Stimulated activated CD8-positive, alpha-beta memory T cell treated with anti-CD3 and anti-CD28 coated beads, Interleukin-7, amount 100 ng/mL, for 24 hours (primary cell): Measurements from ENCODE around the gene HACD2.

ENCODE experiments used
- DNase-seq: peaks from one replicate; pipeline ENCODE4 v3.0.0-alpha.2; 2020; ENCODE audit warnings: low read depth

The HACD2 gene

GRCh38 chr3:123571264-123571972 lies 13.4 kb downstream of the HACD2 start:
- no peak for DNase-seq

GRCh38 chr3:123568875-123569274 lies 16.0 kb downstream of the HACD2 start:
- no peak for DNase-seq

- no peak for DNase-seq
Measured at GRCh38 chr3:123568034-123568433, 16.8 kb downstream of the HACD2 start.

GRCh38 chr3:123564056-123564455 lies 20.8 kb downstream of the HACD2 start:
- no peak for DNase-seq

GRCh38 chr3:123562547-123562946 lies 22.3 kb downstream of the HACD2 start:
- DNase-seq: no peak

GRCh38 chr3:123561188-123561587 lies 23.7 kb downstream of the HACD2 start:
- no peak for DNase-seq

- no peak for DNase-seq
Measured at GRCh38 chr3:123559040-123559861, 25.6 kb downstream of the HACD2 start.

- DNase-seq: no peak
Measured at GRCh38 chr3:123553536-123553935, 31.3 kb downstream of the HACD2 start.

- DNase-seq: no peak
Measured at GRCh38 chr3:123552768-123553167, 32.1 kb downstream of the HACD2 start.

- DNase-seq: no peak
Measured at GRCh38 chr3:123552095-123552714, 32.6 kb downstream of the HACD2 start.

- no peak for DNase-seq
Measured at GRCh38 chr3:123547881-123548519, 36.9 kb downstream of the HACD2 start.

GRCh38 chr3:123546133-123546755 lies 38.6 kb downstream of the HACD2 start:
- DNase-seq: no peak

GRCh38 chr3:123543950-123544349 lies 40.9 kb downstream of the HACD2 start:
- no peak for DNase-seq

- no peak for DNase-seq
Measured at GRCh38 chr3:123540285-123540684, 44.6 kb downstream of the HACD2 start.

GRCh38 chr3:123536153-123536895 lies 48.5 kb downstream of the HACD2 start:
- no peak for DNase-seq

GRCh38 chr3:123535580-123535979 lies 49.3 kb downstream of the HACD2 start:
- no peak for DNase-seq

GRCh38 chr3:123534264-123534663 lies 50.6 kb downstream of the HACD2 start:
- no peak for DNase-seq

- no peak for DNase-seq
Measured at GRCh38 chr3:123533554-123534159, 51.2 kb downstream of the HACD2 start.

- DNase-seq: no peak
Measured at GRCh38 chr3:123528130-123528529, 56.7 kb downstream of the HACD2 start.

GRCh38 chr3:123527046-123527445 lies 57.8 kb downstream of the HACD2 start:
- no peak for DNase-seq

- no peak for DNase-seq
Measured at GRCh38 chr3:123526474-123526873, 58.4 kb downstream of the HACD2 start.
